Ishikawa (cell line): ENCODE results near the gene SLC9A9.

ENCODE experiments used
- CEBPB ChIP-seq: IDR thresholded peaks from 2 replicates; pipeline ENCODE4 v1.6.1; 2012
- CREB1 ChIP-seq: IDR thresholded peaks from 2 replicates; pipeline ENCODE4 v1.6.1; 2012; ENCODE audit warnings: low read depth
- EGR1 ChIP-seq: IDR thresholded peaks from 2 replicates; pipeline ENCODE4 v1.6.1; 2012
- EP300 ChIP-seq: IDR thresholded peaks from 2 replicates; pipeline ENCODE4 v1.6.1; 2012; ENCODE audit warnings: borderline replicate concordance
- FOXM1 ChIP-seq: IDR thresholded peaks from 2 replicates; pipeline ENCODE4 v1.6.1; 2012; ENCODE audit warnings: low read depth, borderline replicate concordance
- NFIC ChIP-seq: IDR thresholded peaks from 2 replicates; pipeline ENCODE4 v1.6.1; 2012
- RAD21 ChIP-seq: IDR thresholded peaks from 2 replicates; pipeline ENCODE4 v1.6.1; 2012; ENCODE audit warnings: low read depth
- TAF1 ChIP-seq: IDR thresholded peaks from 2 replicates; pipeline ENCODE4 v1.6.1; 2012; ENCODE audit warnings: low read depth, mild to moderate bottlenecking
- TCF12 ChIP-seq: IDR thresholded peaks from 2 replicates; pipeline ENCODE4 v1.6.1; 2012; ENCODE audit warnings: low read depth
- TEAD4 ChIP-seq: IDR thresholded peaks from 2 replicates; pipeline ENCODE4 v1.6.1; 2012
- YY1 ChIP-seq: IDR thresholded peaks from 2 replicates; pipeline ENCODE4 v1.6.1; 2012; ENCODE audit warnings: low read depth
- ZBTB7A ChIP-seq: IDR thresholded peaks from 2 replicates; pipeline ENCODE4 v1.6.1; 2012; ENCODE audit warnings: low read depth
- TF ChIP-seq, protein P1 (sequence below): IDR thresholded peaks from 2 replicates; pipeline ENCODE4 v1.6.1; 2012
- TF ChIP-seq, protein P2 (sequence below): IDR thresholded peaks from 2 replicates; pipeline ENCODE4 v1.6.1; 2012
- TF ChIP-seq, protein P3 (sequence below): IDR thresholded peaks from 2 replicates; pipeline ENCODE4 v1.6.1; 2012; ENCODE audit warnings: low read depth, mild to moderate bottlenecking

SLC9A9 gene

DNA sequence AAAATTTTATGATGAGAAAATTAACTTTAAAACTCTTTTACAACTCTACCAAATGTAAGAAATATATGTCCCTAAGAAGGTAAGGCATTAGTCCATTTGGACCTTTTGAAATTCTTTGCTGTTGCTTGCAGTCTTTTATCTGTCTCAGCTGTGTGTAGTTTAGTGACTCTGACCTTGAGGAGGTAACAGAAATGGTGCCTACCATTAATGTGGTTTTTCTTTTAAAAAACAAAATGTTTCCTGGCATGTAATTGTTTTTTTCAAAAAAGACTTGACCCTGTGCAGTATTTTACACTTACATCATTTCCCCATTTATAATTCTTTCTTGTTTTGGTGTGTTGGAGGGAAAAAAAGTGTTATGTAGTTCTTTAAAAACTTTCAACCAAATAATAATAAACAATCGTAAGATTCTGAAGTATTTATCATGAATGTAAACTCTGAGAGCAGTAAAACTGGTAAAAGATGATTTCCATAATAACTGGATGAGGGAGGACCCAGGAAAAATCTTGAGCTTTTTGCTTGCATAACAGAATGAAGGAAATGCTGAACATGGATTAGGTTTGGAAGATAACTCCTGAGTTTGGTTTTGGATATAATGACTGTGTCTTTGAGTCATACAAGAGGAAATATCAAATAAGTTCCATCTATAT, 503.6 kb downstream of the SLC9A9 start:
- TF ChIP-seq NFIC (no peak), EP300 (no peak), CREB1 (no peak), CEBPB (no peak), EGR1 (no peak), ZBTB7A (no peak), YY1 (no peak), FOXM1 (no peak), TEAD4 (no peak), TAF1 (no peak)
- TF ChIP-seq, protein P1, sequence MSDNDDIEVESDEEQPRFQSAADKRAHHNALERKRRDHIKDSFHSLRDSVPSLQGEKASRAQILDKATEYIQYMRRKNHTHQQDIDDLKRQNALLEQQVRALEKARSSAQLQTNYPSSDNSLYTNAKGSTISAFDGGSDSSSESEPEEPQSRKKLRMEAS: no peak
- TF ChIP-seq, protein P2, sequence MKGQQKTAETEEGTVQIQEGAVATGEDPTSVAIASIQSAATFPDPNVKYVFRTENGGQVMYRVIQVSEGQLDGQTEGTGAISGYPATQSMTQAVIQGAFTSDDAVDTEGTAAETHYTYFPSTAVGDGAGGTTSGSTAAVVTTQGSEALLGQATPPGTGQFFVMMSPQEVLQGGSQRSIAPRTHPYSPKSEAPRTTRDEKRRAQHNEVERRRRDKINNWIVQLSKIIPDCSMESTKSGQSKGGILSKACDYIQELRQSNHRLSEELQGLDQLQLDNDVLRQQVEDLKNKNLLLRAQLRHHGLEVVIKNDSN: no peak

DNA sequence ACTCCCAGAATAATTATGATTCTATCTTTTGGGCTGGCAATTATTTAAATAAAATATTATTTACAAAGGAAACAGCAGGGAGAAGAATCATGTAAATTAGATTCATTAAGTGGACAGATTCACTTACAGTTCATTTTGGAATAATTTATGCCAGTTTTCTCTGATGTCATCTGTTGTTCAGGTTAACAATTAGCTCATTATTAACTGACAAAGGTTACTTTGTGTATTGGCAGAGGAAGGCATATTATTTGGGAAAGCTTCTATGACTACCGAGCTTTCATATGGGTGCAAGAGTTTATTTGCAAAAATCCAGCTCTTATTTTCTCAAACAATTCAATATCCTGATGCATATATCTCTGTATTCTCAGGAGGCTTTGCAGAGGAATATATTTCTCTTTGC, 504.3 kb downstream of the SLC9A9 start:
- TF ChIP-seq NFIC: no peak
- no peak for TF ChIP-seq EGR1
- TF ChIP-seq, protein P3, sequence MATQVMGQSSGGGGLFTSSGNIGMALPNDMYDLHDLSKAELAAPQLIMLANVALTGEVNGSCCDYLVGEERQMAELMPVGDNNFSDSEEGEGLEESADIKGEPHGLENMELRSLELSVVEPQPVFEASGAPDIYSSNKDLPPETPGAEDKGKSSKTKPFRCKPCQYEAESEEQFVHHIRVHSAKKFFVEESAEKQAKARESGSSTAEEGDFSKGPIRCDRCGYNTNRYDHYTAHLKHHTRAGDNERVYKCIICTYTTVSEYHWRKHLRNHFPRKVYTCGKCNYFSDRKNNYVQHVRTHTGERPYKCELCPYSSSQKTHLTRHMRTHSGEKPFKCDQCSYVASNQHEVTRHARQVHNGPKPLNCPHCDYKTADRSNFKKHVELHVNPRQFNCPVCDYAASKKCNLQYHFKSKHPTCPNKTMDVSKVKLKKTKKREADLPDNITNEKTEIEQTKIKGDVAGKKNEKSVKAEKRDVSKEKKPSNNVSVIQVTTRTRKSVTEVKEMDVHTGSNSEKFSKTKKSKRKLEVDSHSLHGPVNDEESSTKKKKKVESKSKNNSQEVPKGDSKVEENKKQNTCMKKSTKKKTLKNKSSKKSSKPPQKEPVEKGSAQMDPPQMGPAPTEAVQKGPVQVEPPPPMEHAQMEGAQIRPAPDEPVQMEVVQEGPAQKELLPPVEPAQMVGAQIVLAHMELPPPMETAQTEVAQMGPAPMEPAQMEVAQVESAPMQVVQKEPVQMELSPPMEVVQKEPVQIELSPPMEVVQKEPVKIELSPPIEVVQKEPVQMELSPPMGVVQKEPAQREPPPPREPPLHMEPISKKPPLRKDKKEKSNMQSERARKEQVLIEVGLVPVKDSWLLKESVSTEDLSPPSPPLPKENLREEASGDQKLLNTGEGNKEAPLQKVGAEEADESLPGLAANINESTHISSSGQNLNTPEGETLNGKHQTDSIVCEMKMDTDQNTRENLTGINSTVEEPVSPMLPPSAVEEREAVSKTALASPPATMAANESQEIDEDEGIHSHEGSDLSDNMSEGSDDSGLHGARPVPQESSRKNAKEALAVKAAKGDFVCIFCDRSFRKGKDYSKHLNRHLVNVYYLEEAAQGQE: no peak
- TF ChIP-seq, protein P1: no peak
- TF ChIP-seq YY1: no peak
- no peak for TF ChIP-seq TEAD4
- no peak for TF ChIP-seq CEBPB
- no peak for TF ChIP-seq RAD21
- TF ChIP-seq, protein P2: no peak
- no peak for TF ChIP-seq CREB1
- TF ChIP-seq FOXM1: no peak
- TF ChIP-seq ZBTB7A: no peak
- TF ChIP-seq EP300: no peak
- TF ChIP-seq TCF12: no peak
- no peak for TF ChIP-seq TAF1

DNA sequence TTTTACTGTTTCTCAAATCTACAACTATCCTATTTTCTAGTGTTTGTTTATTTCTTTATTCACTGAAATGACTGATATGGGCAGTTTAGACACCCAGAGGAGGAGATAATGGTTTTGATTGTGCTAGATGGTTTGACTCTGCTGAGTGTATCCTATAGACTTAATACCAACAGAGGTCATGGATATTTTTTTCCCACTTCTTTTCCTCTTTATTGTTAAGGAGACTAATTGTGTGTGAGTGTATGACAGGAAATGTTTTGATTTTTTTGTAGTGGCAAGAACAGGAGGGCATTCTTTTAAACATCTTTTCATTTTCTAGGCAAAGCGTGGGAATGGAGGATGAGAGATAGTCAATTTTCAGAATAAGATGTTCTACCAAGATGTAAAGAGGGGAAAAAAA, 505.2 kb downstream of the SLC9A9 start:
- no peak for TF ChIP-seq NFIC
- no peak for TF ChIP-seq ZBTB7A
- TF ChIP-seq FOXM1: no peak
- TF ChIP-seq CEBPB: no peak
- TF ChIP-seq EP300: no peak
- TF ChIP-seq TEAD4: no peak
- no peak for TF ChIP-seq YY1
- TF ChIP-seq, protein P2: no peak

DNA sequence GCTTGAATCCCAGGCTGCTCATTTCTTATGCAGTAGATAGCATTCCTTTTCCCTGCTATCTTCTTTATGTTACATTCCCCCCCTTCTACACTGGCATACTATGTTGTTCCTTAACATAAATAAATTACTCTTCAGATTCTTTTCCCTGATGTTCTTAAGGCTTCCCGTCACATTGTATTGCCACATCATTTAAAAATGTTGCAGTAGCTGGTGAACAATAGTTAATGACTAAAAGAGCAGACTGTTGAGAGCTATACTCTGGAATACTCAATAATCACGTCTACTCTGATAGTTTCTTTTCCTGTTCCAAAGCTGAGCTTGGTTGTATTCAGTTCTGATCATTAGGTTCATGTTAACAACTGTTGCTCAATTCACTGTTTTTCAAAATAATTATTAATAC, 508.8 kb downstream of the SLC9A9 start:
- TF ChIP-seq TAF1 (no peak), FOXM1 (no peak), TCF12 (no peak), CEBPB (no peak), TEAD4 (no peak)
- TF ChIP-seq, protein P2: no peak
- TF ChIP-seq, protein P3: no peak

DNA sequence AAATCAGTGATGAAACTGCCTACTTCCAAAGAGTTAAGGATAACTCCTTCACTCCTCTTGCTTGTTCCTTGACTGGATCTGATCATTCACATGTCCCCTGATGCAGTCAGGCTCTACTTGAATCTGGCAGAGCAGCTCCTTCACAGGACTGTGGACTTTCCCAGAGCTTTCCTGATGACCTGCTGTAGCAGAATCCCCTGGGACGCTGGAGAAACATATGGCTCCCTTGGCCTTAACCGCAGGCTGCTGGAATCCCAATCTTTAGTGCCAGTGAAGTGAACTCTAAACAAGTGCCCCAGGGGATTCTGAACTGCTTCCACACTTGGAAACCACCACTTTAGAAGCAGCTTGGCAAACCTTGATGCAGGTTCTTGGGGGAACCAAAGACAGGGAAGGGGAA, 510.9 kb downstream of the SLC9A9 start:
- TF ChIP-seq TCF12: no peak
- TF ChIP-seq ZBTB7A: no peak
- no peak for TF ChIP-seq TAF1

DNA sequence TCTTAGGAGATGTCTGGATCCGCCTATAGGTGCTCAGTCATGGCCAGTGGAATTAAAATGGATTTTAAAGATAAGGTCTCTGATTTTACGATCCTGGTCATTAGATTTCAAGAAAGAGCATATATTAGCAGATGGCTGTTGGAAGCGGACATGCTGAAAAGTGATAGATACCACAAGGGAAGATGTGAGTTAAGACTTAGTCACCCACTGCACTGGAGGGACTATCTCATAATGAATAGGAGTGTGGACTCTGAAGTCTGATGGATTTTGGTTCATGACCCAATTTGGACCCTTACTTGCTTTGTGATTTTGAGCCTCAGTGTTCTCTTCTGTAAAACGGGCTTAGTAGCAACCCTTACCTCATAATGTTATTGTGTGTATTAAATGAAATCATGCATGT, 514.0 kb downstream of the SLC9A9 start:
- no peak for TF ChIP-seq RAD21
- no peak for TF ChIP-seq ZBTB7A
- TF ChIP-seq NFIC: no peak
- no peak for TF ChIP-seq TEAD4
- no peak for TF ChIP-seq FOXM1
- TF ChIP-seq TCF12: no peak
- TF ChIP-seq EP300: no peak
- no peak for TF ChIP-seq TAF1
- no peak for TF ChIP-seq YY1
